ENCODE results near the gene CRISP3.

Gene CRISP3

GRCh38 chr6:49713346-49713745, 30.8 kb downstream of the CRISP3 start, which contains the start of gene CRISP2:
Gene CRISP2 (minus strand): TSS chr6:49713543. CDS start chr6:49709196, 4,347 bp downstream.
- Histone ChIP-seq H3K27ac (ENCODE audit: insufficient read depth, low read length, poor library complexity, severe bottlenecking) (no peak within 1 kb of the TSS), H3K27me3 (replicated peaks; ENCODE audit: control insufficient read depth, insufficient read depth, low read length, poor library complexity, severe bottlenecking) (no peaks in the 10 kb centered on the region), H3K9me3 (ENCODE audit: control insufficient read depth, low read length) (no peaks in the 10 kb centered on the region), H3K36me3 (ENCODE audit: control insufficient read depth, insufficient read depth, low read length) (no peaks in the 10 kb centered on the region), H3K4me3 (ENCODE audit: insufficient read depth, low read depth, low read length, poor library complexity, severe bottlenecking) (no peak within 1 kb of the TSS), H3K4me1 (ENCODE audit: control insufficient read depth, insufficient read depth, low read length, poor library complexity, severe bottlenecking) (no peaks in the 10 kb centered on the region)
- no peak for DNase-seq

DNA sequence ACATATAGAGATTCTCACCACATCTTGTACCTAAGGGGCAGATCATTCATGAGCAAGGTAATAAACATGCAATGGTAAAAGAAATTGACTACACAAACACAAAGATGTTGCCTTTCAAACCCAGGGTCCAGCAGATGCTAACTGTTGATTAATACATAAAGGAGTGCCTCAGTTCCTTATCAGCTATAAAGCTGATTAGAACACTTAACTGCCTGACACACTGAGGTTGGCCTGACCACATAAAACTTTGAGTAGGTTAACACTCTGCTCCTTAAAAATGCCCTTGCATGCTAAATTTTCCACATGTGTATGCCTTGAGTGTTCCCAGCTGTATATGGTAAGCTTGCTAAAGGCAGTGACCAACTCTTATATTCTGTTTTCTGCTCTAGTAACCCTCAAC, 45.7 kb downstream of the CRISP3 start:
- no peak overlapping the region for H3K27ac ChIP-seq (ENCODE audit: insufficient read depth, low read length, poor library complexity, severe bottlenecking)
- H3K4me1 ChIP-seq (ENCODE audit: control insufficient read depth, insufficient read depth, low read length, poor library complexity, severe bottlenecking), result no peaks in the 10 kb centered on the region
- peaks cover 5% of the 10 kb centered on the region for H3K9me3 ChIP-seq (ENCODE audit: control insufficient read depth, low read length)
- no peaks in the 10 kb centered on the region for H3K27me3 ChIP-seq (replicated peaks; ENCODE audit: control insufficient read depth, insufficient read depth, low read length, poor library complexity, severe bottlenecking)
- no peaks in the 10 kb centered on the region for H3K36me3 ChIP-seq (ENCODE audit: control insufficient read depth, insufficient read depth, low read length)
- DNase-seq, result no peak
- no peak overlapping the region for H3K4me3 ChIP-seq (ENCODE audit: insufficient read depth, low read depth, low read length, poor library complexity, severe bottlenecking)

DNA sequence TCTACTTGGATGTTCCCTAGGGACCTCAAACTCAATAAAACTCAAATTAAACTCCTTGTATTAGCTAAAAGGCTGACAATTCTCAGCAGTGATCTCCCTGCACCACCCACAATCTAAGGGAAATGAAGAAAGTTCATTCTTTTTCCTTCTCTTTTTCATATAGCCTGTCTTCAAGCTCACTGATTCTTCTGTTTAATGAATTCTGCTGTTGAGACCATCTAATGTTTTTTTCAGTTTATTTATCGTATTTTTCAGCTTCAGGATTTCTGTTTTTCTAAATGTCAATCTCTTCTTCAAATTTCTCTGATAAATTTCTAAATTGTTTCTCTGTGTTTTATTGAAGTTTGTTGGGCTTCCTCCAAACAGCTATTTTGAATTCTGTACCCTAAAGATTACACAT, 50.7 kb downstream of the CRISP3 start:
- H3K27ac ChIP-seq (ENCODE audit: insufficient read depth, low read length, poor library complexity, severe bottlenecking), result no peak overlapping the region
- H3K9me3 ChIP-seq (ENCODE audit: control insufficient read depth, low read length), result peaks cover 5% of the 10 kb centered on the region
- H3K4me3 ChIP-seq (ENCODE audit: insufficient read depth, low read depth, low read length, poor library complexity, severe bottlenecking), result no peak overlapping the region
- no peaks in the 10 kb centered on the region for H3K36me3 ChIP-seq (ENCODE audit: control insufficient read depth, insufficient read depth, low read length)
- DNase-seq, result no peak
- H3K27me3 ChIP-seq (replicated peaks; ENCODE audit: control insufficient read depth, insufficient read depth, low read length, poor library complexity, severe bottlenecking), result no peaks in the 10 kb centered on the region
- H3K4me1 ChIP-seq (ENCODE audit: control insufficient read depth, insufficient read depth, low read length, poor library complexity, severe bottlenecking), result no peaks in the 10 kb centered on the region

- no peak for DNase-seq
- Histone ChIP-seq H3K27ac (ENCODE audit: insufficient read depth, low read length, poor library complexity, severe bottlenecking) (no peak overlapping the region), H3K27me3 (replicated peaks; ENCODE audit: control insufficient read depth, insufficient read depth, low read length, poor library complexity, severe bottlenecking) (no peaks in the 10 kb centered on the region), H3K4me1 (ENCODE audit: control insufficient read depth, insufficient read depth, low read length, poor library complexity, severe bottlenecking) (no peaks in the 10 kb centered on the region), H3K36me3 (ENCODE audit: control insufficient read depth, insufficient read depth, low read length) (no peaks in the 10 kb centered on the region), H3K4me3 (ENCODE audit: insufficient read depth, low read depth, low read length, poor library complexity, severe bottlenecking) (no peak overlapping the region), H3K9me3 (ENCODE audit: control insufficient read depth, low read length) (peaks cover 5% of the 10 kb centered on the region)
Observed at GRCh38 chr6:49692534-49692933, 51.7 kb downstream of the CRISP3 start.
